ENCODE measurements around the gene XRCC1.
A peak's percentile ranks its signal among the peaks of the same experiment; 100 is the strongest.
"Not testable (repeated sequence)": the region's sequence is repeated elsewhere in the genome, so short reads cannot be mapped to it uniquely, and the experiment has no call there.

The XRCC1 gene

DNA sequence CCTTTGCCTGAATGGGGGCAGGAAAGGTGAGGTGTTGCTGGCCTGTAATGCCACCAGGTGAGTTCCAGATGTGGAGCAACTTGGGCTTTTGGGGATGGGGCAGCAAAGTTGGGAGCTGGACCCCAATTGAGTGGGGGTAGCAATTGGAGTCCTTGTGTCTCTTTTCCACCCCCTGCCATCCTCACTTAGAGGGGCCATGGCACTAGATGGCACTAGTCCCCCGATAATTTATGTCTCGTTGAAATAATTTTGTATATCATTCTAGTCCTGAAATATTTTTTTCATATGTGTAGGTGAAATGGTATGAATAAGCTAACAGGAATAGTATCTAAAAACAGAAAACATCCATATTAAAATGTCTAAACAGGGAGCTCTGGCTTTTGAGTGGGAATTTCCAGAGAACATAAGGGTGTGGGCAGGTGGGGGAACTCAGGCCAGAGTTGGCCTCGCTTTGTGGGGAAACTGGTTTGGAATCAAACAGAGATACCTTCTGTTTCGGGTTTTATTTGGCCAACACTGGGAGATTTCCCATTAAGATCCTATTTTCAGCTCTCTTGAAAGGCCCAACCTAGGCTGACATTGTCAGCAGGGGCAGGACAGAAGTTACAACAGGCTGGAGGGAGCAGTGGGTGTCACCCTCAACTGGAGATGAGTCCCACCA is 24.4 kb upstream of the XRCC1 start:
- DNase-seq, result no peak

GRCh38 chr19:43598445-43599240 is 23.3 kb upstream of the XRCC1 start:
- no peak for DNase-seq

DNA sequence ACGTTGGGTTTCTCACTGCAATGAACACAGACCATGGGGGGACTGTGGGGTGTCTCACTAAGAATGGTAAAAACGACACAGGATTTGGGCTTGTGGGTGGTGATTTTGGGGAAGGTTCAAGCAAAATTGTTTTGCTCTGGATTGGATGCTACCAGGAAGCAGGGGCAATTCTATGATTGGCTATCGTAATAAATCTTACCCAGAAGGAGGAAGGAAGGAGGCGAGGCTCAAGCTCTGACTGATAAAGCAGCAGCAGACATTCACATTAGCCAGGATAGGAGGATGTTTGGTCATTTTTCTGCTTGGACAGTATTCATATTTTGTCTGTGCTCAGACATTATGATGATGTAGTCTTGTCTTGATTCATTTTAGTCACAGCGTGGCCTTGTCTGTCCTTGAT is 22.5 kb upstream of the XRCC1 start:
- no peak for DNase-seq

- DNase-seq, result peak; percentile 49
Observed at GRCh38 chr19:43596842-43597461, 21.6 kb upstream of the XRCC1 start.

- DNase-seq, result peak; percentile 100
Observed at GRCh38 chr19:43595999-43596841, 20.9 kb upstream of the XRCC1 start, which contains the start of the genes IRGQ and ZNF576. Gene IRGQ, minus strand, starts transcription at chr19:43596134. Its CDS starts 796 bp downstream, at chr19:43595338. Gene ZNF576, plus strand, starts transcription at chr19:43596595. Its CDS starts 514 bp downstream, at chr19:43597109.

DNA sequence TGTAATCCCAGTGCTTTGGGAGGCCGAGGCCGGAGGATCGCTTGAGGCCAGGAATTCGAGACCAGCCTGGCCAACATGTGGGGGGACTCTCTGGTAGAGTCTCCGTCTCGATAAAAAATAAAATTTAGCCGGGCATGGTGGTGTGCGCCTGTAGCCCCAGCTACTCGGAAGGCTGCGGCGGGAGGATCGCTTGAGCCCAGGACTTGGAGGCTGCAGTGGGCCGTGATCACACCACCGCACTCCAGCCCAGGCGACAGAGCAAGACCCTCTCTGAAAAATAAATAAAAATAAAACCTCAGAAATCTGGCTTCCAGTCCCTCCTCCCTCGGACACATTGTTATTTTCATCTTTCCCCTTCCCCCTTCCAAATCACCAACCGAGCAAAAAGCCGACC is 20.3 kb upstream of the XRCC1 start:
- no peak for DNase-seq

DNA sequence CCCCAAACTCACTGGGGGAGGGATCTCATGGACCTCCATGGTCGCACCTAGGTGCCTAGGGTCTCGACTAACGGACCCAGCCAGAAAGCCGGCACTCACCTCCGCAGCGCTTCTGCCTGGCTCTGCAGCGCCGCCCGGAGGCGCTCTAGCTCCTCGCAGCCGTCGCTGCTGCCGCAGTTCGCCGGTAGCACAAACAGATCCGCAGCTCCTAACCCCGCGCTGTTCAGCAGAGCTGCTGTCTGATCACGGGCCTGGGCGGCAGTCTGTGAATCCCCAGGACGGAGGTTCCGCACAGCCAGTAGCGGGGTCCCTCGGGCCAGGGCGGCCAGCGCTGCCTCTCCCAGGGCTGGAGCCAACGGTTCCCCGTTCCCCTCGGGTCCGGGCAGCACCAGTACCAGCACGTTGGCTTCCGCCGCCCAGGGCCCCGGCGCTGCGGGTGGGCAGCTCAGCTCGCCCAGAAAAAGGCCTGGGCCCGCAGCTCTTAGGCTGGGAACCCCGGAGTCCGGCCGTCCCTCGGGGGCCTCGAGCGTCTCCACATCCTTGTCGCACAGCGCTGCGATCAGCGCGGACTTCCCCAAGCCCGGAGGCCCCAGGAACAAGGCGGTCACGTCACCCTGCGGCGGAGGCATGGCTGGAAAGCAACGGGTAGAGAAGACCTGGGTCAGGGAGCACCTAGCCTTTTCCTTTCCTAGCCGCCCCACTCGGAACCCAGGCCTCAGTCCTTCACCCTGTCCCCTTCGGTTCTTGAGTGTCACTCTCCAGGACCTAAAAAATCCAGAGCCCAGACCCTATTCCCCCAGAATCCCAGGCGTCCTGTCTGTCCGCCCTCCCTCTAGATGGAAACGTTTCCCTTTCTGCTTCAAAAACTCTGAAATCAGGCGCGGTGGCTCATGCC is 19.6 kb upstream of the XRCC1 start:
- peak; percentile 89 for DNase-seq

DNA sequence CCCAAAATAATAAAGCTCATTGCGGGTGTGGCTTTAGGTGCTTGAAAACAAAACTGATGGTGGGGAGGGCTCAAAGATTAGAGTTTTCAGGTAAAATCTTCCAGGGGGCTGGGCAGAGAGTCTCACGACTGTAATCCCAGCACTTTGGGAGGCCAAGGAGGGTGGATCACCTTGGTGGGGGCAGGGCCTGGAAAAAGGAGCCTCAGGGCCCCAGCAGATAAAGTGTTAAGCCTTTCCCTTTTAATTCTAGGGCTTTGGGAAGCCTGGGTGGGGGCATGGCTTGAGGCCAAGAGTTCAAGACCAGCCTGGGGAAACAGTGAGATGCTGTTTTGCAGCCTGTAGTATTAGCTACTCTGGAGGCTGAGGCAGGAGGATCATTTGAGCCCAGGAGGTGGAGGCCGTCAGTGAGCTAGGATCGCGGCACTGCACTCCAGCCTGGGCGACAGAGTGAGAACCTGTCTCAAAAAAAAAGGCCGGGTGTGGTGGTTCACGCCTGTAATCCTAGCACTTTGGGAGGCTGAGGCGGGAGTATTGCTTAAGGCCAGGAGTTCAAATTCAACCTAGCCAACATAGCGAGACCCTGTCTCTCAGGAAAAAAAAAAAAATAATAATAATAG is 18.9 kb upstream of the XRCC1 start:
- DNase-seq, result no peak

GRCh38 chr19:43592800-43593350 is 17.5 kb upstream of the XRCC1 start:
- DNase-seq, result no peak

- no peak for DNase-seq
Observed at GRCh38 chr19:43591904-43592772, 16.8 kb upstream of the XRCC1 start.

GRCh38 chr19:43589678-43590077 is 14.4 kb upstream of the XRCC1 start:
- DNase-seq, result no peak

DNA sequence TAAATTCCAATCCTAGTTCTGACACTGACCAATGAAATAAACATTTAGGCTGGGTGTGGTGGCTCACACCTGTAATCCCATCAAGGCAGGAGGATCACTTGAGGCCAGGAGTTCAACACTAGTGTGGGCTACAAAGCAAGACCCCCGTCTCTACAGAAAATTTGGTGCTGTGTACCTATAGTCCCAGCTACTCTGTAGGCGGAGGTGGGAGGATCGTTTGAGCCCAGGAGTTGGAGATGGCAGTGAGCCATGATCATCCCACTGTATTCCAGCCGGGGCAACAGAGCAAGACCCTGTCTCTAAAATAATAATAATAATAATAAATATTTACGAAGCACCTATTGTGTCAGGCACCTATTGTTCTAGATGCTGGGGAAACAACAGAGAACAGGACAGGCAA is 13.9 kb upstream of the XRCC1 start:
- no peak for DNase-seq

- not testable (repeated sequence) for DNase-seq
Observed at GRCh38 chr19:43587029-43587428, 11.7 kb upstream of the XRCC1 start.

- no peak for DNase-seq
Observed at GRCh38 chr19:43586346-43586745, 11.0 kb upstream of the XRCC1 start.

DNA sequence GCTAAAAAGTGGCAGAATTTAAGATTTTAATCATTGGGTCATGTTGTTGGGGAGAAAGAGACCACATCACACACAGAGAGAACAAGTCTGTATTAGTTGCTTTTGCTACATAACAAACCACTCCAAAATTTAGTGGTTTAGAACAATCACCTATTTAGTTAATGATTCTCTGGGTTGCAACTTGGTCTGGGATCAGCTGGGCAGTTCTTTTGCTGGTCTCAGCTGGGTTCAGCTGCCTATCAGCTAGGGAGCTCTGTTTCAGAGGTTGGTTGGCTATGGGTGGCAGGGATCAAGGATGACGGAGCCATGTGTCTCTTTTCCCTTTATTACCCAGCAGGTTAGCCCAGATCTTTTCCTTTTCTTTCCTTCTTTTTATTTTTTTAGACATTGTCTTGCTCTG is 9.2 kb upstream of the XRCC1 start:
- peak; percentile 39 for DNase-seq

- DNase-seq, result no peak
Observed at GRCh38 chr19:43582495-43582894, 7.2 kb upstream of the XRCC1 start.

GRCh38 chr19:43581467-43581866 is 6.1 kb upstream of the XRCC1 start:
- no peak for DNase-seq

GRCh38 chr19:43578787-43579186 is 3.5 kb upstream of the XRCC1 start:
- no peak for DNase-seq

DNA sequence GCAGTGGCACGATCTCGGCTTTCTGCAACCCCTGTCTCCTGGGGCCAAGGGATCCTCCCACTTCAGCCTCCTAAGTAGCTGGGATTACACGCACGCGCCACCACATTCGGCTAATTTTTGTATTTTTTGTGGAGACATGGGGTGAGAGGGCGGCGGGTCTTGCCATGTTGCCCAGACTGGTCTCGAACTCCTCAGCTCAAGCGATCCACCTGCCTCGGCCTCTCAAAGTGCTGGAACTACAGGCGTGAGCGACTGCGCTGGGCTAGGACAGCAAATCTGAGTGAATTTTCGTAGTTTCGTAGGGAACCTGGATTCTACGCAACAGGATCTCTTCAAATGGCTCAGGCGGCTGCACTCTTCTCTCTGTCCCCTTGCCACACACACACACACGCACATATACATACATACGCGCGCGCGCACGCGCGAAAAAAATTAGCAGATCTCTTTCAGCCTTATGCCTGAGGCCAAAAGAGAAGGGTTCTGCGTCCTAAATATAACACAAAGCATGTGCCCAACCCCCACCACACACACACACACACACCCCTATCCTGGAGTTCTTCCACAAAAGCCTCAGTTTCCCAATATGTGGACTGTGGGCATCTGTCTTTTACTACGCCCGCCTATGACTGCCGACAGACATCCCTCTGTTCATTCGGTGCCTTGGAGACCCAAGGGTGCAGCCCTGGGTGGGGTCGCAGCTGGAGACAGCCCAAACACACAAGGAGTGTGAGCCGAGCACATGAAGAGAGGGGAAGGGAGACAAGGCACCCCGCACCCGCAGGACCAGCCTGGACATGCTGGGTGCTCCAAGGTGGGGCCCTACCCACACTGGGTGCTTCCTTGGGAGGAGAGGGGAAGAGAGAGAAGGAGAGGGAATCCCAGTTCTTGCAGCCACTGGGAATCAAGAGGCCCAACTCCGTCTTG is 890 bp upstream of the XRCC1 start:
- DNase-seq, result peak; percentile 80

All from DMS53 (cell line).